Stimulated activated naive CD8-positive, alpha-beta T cell treated with anti-CD3 and anti-CD28 coated beads, Interleukin-15, Interleukin-2, amounts not matched to agents 100 U/mL and 50 U/mL, for 24 hours (primary cell): ENCODE results near the gene CADPS.
A peak's percentile ranks its signal among the peaks of the same experiment; 100 is the strongest.

Experiments
- ATAC-seq: fragments of 150-1000 bp; cut with Tn5 transposase; one replicate; pipeline ENCODE4 v1.10.0; 2021
- DNase-seq: peaks from one replicate; pipeline ENCODE4 v3.0.0; 2021

Gene CADPS

GRCh38 chr3:62500556-62501288, 374.5 kb downstream of the CADPS start:
- no peak for DNase-seq
- no peak for ATAC-seq

GRCh38 chr3:62497156-62497555, 378.1 kb downstream of the CADPS start:
- ATAC-seq = no peak
- no peak for DNase-seq

- ATAC-seq = no peak
These were observed 378.7 kb downstream of the CADPS start for GRCh38 chr3:62496503-62496902.

GRCh38 chr3:62493109-62493801, 382.0 kb downstream of the CADPS start:
- no peak for ATAC-seq
- DNase-seq = no peak

More at GRCh38 chr3:62496503-62496902, 378.7 kb downstream of the CADPS start:
- no peak for DNase-seq

- no peak for DNase-seq
- ATAC-seq = no peak
These were observed 392.3 kb downstream of the CADPS start for GRCh38 chr3:62482961-62483360.

GRCh38 chr3:62481962-62482361, 393.3 kb downstream of the CADPS start:
- ATAC-seq = no peak
- no peak for DNase-seq

- DNase-seq (no peak), ATAC-seq (no peak)
These were observed 395.2 kb downstream of the CADPS start for GRCh38 chr3:62480056-62480455.

GRCh38 chr3:62479326-62479725, 395.9 kb downstream of the CADPS start:
- ATAC-seq = no peak

GRCh38 chr3:62475306-62475705, 399.9 kb downstream of the CADPS start:
- DNase-seq (no peak), ATAC-seq (no peak)

More at GRCh38 chr3:62479326-62479725, 395.9 kb downstream of the CADPS start:
- DNase-seq = no peak

- DNase-seq = no peak
- ATAC-seq = no peak
These were observed 407.1 kb downstream of the CADPS start for GRCh38 chr3:62467966-62468722.

GRCh38 chr3:62462788-62463187, 412.4 kb downstream of the CADPS start:
- no peak for ATAC-seq
- DNase-seq = no peak

- no peak for ATAC-seq
- DNase-seq = no peak
These were observed 413.0 kb downstream of the CADPS start for GRCh38 chr3:62462104-62462762.

- no peak for DNase-seq
- ATAC-seq = no peak
These were observed 420.3 kb downstream of the CADPS start for GRCh38 chr3:62454916-62455315.

GRCh38 chr3:62453448-62453847, 421.8 kb downstream of the CADPS start:
- ATAC-seq (no peak), DNase-seq (no peak)

GRCh38 chr3:62451211-62451887, 423.9 kb downstream of the CADPS start:
- no peak for ATAC-seq

GRCh38 chr3:62446337-62446940, 428.8 kb downstream of the CADPS start:
- ATAC-seq = no peak
- DNase-seq = no peak

More at GRCh38 chr3:62451211-62451887, 423.9 kb downstream of the CADPS start:
- DNase-seq = peak; percentile 14

- ATAC-seq = peak; percentile 55
- DNase-seq = no peak
These were observed 429.9 kb downstream of the CADPS start for GRCh38 chr3:62445275-62445674.

GRCh38 chr3:62439978-62440377, 435.2 kb downstream of the CADPS start:
- ATAC-seq (no peak), DNase-seq (no peak)

GRCh38 chr3:62439176-62439813, 435.9 kb downstream of the CADPS start:
- DNase-seq (no peak), ATAC-seq (no peak)

GRCh38 chr3:62436785-62437184, 438.4 kb downstream of the CADPS start:
- DNase-seq = no peak
- no peak for ATAC-seq

GRCh38 chr3:62433396-62433795, 441.8 kb downstream of the CADPS start:
- DNase-seq (no peak), ATAC-seq (no peak)
